Occipital lobe (tissue), 2 donors: Measurements from ENCODE around the gene HS1BP3. TPM values are rescaled to one million over a fixed set of nuclear protein-coding genes. Genes with fewer than 3 reads are reported as not detected.

ENCODE experiments used
- DNase-seq: peaks from one replicate; lab custom pipeline; 2025; lab: John Stamatoyannopoulos, UW
- total RNA-seq: library from RNA; depleted of rRNA; stranded (reverse); fragments of >200 nt; gene quantifications from one replicate; pipeline ENCODE4 v1.2.3, GENCODE V29; 2014

HS1BP3 gene
- total RNA-seq, 1 donor from 2014 or later = 10.3 TPM

GRCh38 chr2:20617892-20618467, 32.9 kb downstream of the HS1BP3 start:
- peak; percentile 82 for DNase-seq

- DNase-seq = no peak
Measured at GRCh38 chr2:20617081-20617575, 33.8 kb downstream of the HS1BP3 start.

GRCh38 chr2:20616341-20616871, 34.5 kb downstream of the HS1BP3 start:
- DNase-seq = no peak

GRCh38 chr2:20615466-20616241, 35.2 kb downstream of the HS1BP3 start:
- DNase-seq = no peak

GRCh38 chr2:20615068-20615465, 35.8 kb downstream of the HS1BP3 start:
- no peak for DNase-seq

GRCh38 chr2:20614201-20615067, 36.5 kb downstream of the HS1BP3 start:
- DNase-seq = no peak

GRCh38 chr2:20612925-20613916, 37.7 kb downstream of the HS1BP3 start:
- DNase-seq = no peak

GRCh38 chr2:20611844-20612356, 39.0 kb downstream of the HS1BP3 start:
- no peak for DNase-seq

GRCh38 chr2:20611077-20611843, 39.6 kb downstream of the HS1BP3 start:
- no peak for DNase-seq

GRCh38 chr2:20609995-20610357, 40.9 kb downstream of the HS1BP3 start:
- no peak for DNase-seq

- peak; percentile 49 for DNase-seq
Measured at GRCh38 chr2:20609349-20609994, 41.4 kb downstream of the HS1BP3 start.

- no peak for DNase-seq
Measured at GRCh38 chr2:20608666-20609348, 42.1 kb downstream of the HS1BP3 start.

GRCh38 chr2:20607446-20607845, 43.5 kb downstream of the HS1BP3 start:
- no peak for DNase-seq

- no peak for DNase-seq
Measured at GRCh38 chr2:20606198-20606597, 44.7 kb downstream of the HS1BP3 start.

- DNase-seq = peak; percentile 23
Measured at GRCh38 chr2:20604951-20605381, 45.9 kb downstream of the HS1BP3 start.

- DNase-seq = no peak
Measured at GRCh38 chr2:20604401-20604911, 46.4 kb downstream of the HS1BP3 start.

GRCh38 chr2:20603791-20604190, 47.1 kb downstream of the HS1BP3 start:
- DNase-seq = no peak

- no peak for DNase-seq
Measured at GRCh38 chr2:20602803-20603202, 48.1 kb downstream of the HS1BP3 start.
